Lower leg skin (tissue), 4 donors: ENCODE data around the gene ABCA1. TPM values are rescaled to one million over a fixed set of nuclear protein-coding genes. Genes with fewer than 3 reads are reported as not detected.

Source experiments
- DNase-seq, 2 donors: peaks; one replicate each; pipeline ENCODE4 v3.0.0-alpha.2; 2019; ENCODE audit warnings: low spot score in 2 of 2
- H3K4me3 ChIP-seq: fragments of 200-600 bp; sonication (generic); 2 replicates; pipeline ENCODE4 v1.5.1; 2017; ENCODE audit warnings: mild to moderate bottlenecking, low read depth; ENCODE audit not compliant: poor library complexity, severe bottlenecking
- POLR2A ChIP-seq, 2 donors: fragments of 450-650 bp; IDR thresholded peaks; one replicate each; pipeline ENCODE4 v1.6.1; 2016 to 2017; ENCODE audit warnings: antibody characterized with exemption in 2 of 2, mild to moderate bottlenecking in 1 of 2, moderate library complexity in 1 of 2
- WGBS, 2 donors: methylation state at CpG; one replicate each; pipeline ENCODE4 v1.1.5; 2018; 5-methylcytosine and 5-hydroxymethylcytosine counted together
- intact Hi-C: fragments of 100-400 bp; cut with DNase I; formaldehyde crosslinking; loops from one replicate; pipeline ENCODE4 v1.15.0; 2023; ENCODE audit warnings: low total_unique reads
- total RNA-seq, 4 donors: library from RNA; depleted of rRNA; stranded (reverse); fragments of >200 nt; gene quantifications; one replicate each; pipeline ENCODE4 v1.1.0, GENCODE V29; 2016
- TF ChIP-seq, protein P1 (sequence below), 3 donors: fragments of 450-650 bp; IDR thresholded peaks; one replicate each; pipeline ENCODE4 v1.5.1; 2016; ENCODE audit warnings: antibody characterized with exemption in 3 of 3, mild to moderate bottlenecking in 3 of 3, moderate library complexity in 2 of 3

The ABCA1 gene
- total RNA-seq, 4 donors from 2014 or later, result 35.6 to 60.7 (median 39.8) TPM

GRCh38 chr9:104798209-104798995 is 129.6 kb downstream of the ABCA1 start:
- TF ChIP-seq, protein P1, sequence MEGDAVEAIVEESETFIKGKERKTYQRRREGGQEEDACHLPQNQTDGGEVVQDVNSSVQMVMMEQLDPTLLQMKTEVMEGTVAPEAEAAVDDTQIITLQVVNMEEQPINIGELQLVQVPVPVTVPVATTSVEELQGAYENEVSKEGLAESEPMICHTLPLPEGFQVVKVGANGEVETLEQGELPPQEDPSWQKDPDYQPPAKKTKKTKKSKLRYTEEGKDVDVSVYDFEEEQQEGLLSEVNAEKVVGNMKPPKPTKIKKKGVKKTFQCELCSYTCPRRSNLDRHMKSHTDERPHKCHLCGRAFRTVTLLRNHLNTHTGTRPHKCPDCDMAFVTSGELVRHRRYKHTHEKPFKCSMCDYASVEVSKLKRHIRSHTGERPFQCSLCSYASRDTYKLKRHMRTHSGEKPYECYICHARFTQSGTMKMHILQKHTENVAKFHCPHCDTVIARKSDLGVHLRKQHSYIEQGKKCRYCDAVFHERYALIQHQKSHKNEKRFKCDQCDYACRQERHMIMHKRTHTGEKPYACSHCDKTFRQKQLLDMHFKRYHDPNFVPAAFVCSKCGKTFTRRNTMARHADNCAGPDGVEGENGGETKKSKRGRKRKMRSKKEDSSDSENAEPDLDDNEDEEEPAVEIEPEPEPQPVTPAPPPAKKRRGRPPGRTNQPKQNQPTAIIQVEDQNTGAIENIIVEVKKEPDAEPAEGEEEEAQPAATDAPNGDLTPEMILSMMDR (IDR thresholded peaks at IDR 0.05), result no peak
- no peak for TF ChIP-seq POLR2A (IDR thresholded peaks at IDR 0.05)
- H3K4me3 ChIP-seq, result no peak overlapping the region
- intact Hi-C loops, result no loop called here
- 74 to 75% methylated on average over 5 of the region's 5 CpGs for WGBS, 2 donors
- no peak for DNase-seq

- whole genome bisulfite sequencing, 2 donors, result 87 to 92% methylated on average over 3 of the region's 3 CpGs
- intact Hi-C loops, result no loop called here
- no peak for DNase-seq
- TF ChIP-seq POLR2A (IDR thresholded peaks at IDR 0.05), result no peak
- TF ChIP-seq, protein P1 (IDR thresholded peaks at IDR 0.05), result no peak
- no peak overlapping the region for H3K4me3 ChIP-seq
These were observed 132.1 kb downstream of the ABCA1 start for GRCh38 chr9:104795857-104796256.

- WGBS, 2 donors, result 48 to 73% methylated on average over 1 of the region's 1 CpG
- DNase-seq, result no peak
- TF ChIP-seq, protein P1 (IDR thresholded peaks at IDR 0.05), result no peak
- H3K4me3 ChIP-seq, result no peak overlapping the region
- intact Hi-C loops, result no loop called here
These were observed 132.9 kb downstream of the ABCA1 start for GRCh38 chr9:104795082-104795481.

GRCh38 chr9:104794070-104794469 is 133.9 kb downstream of the ABCA1 start:
- no peak for DNase-seq
- intact Hi-C loops, result no loop called here
- no peak overlapping the region for H3K4me3 ChIP-seq
- 93 to 95% methylated on average over 2 of the region's 2 CpGs for WGBS, 2 donors
- no peak for TF ChIP-seq POLR2A (IDR thresholded peaks at IDR 0.05)
- TF ChIP-seq, protein P1 (IDR thresholded peaks at IDR 0.05), result no peak

GRCh38 chr9:104788251-104788650 is 139.7 kb downstream of the ABCA1 start:
- TF ChIP-seq POLR2A (IDR thresholded peaks at IDR 0.05), result no peak
- TF ChIP-seq, protein P1 (IDR thresholded peaks at IDR 0.05), result no peak
- no peak for DNase-seq
- H3K4me3 ChIP-seq, result no peak overlapping the region
- intact Hi-C loops, result no loop called here
- WGBS, 2 donors, result 73 to 75% methylated on average over 3 of the region's 3 CpGs
